Hepatocyte (in vitro differentiated cells): ENCODE data around the gene NRG3. TPM values are rescaled to one million over a fixed set of nuclear protein-coding genes. Genes with fewer than 3 reads are reported as not detected.
A peak's percentile ranks its signal among the peaks of the same experiment; 100 is the strongest.

Source experiments
- DNase-seq: peaks from one replicate; pipeline ENCODE4 v3.0.0-alpha.2; 2016; ENCODE audit warnings: low spot score
- H2AFZ ChIP-seq: fragments of 200-600 bp; sonication (generic); 2 replicates; pipeline ENCODE4 v1.6.0; 2016; ENCODE audit warnings: antibody characterized with exemption, mild to moderate bottlenecking
- H3K27ac ChIP-seq: fragments of 200-600 bp; sonication (generic); 2 replicates; pipeline ENCODE4 v1.5.1; 2016; ENCODE audit warnings: mild to moderate bottlenecking
- H3K27me3 ChIP-seq: fragments of 200-600 bp; sonication (generic); 2 replicates; pipeline ENCODE4 v1.6.1; 2016
- H3K36me3 ChIP-seq: fragments of 200-600 bp; sonication (generic); replicated peaks from 2 replicates; pipeline ENCODE4 v1.5.1; 2016; ENCODE audit warnings: low read depth; ENCODE audit not compliant: insufficient read depth
- H3K4me1 ChIP-seq: fragments of 200-600 bp; sonication (generic); 2 replicates; pipeline ENCODE4 v1.5.1; 2016; ENCODE audit warnings: mild to moderate bottlenecking, moderate library complexity; ENCODE audit not compliant: insufficient read depth
- H3K4me2 ChIP-seq: fragments of 200-600 bp; sonication (generic); 2 replicates; pipeline ENCODE4 v1.6.0; 2016
- H3K4me3 ChIP-seq: fragments of 200-600 bp; sonication (generic); 2 replicates; pipeline ENCODE4 v1.5.1; 2016; ENCODE audit warnings: mild to moderate bottlenecking
- H3K79me2 ChIP-seq: fragments of 200-600 bp; sonication (generic); 2 replicates; pipeline ENCODE4 v1.6.0; 2017; ENCODE audit warnings: mild to moderate bottlenecking
- H3K9me2 ChIP-seq: fragments of 200-600 bp; sonication (generic); replicated peaks from 2 replicates; pipeline ENCODE4 v1.6.0; 2017; ENCODE audit warnings: mild to moderate bottlenecking; ENCODE audit not compliant: insufficient read depth
- H3K9me3 ChIP-seq: fragments of 200-600 bp; sonication (generic); 2 replicates; pipeline ENCODE4 v1.5.1; 2016; ENCODE audit warnings: low read depth, mild to moderate bottlenecking
- H4K20me1 ChIP-seq: fragments of 200-600 bp; sonication (generic); 2 replicates; pipeline ENCODE4 v1.6.0; 2016; ENCODE audit warnings: mild to moderate bottlenecking; ENCODE audit not compliant: insufficient read depth, poor library complexity, severe bottlenecking
- EZH2 ChIP-seq: fragments of 200-600 bp; sonication (generic); IDR thresholded peaks from 2 replicates; pipeline ENCODE4 v1.6.1; 2016; ENCODE audit warnings: antibody characterized with exemption, mild to moderate bottlenecking, borderline replicate concordance
- EZH2phosphoT487 ChIP-seq: fragments of 200-600 bp; sonication (generic); IDR thresholded peaks from one replicate; pipeline ENCODE4 v1.6.1; 2018; ENCODE audit warnings: antibody characterized with exemption, mild to moderate bottlenecking, low read depth, moderate library complexity; ENCODE audit not compliant: unreplicated experiment, severe bottlenecking
- WGBS: methylation state at CpG from one replicate; pipeline ENCODE4 v1.1.6; 2016; ENCODE audit warnings: low lambda C conversion rate; ENCODE audit errors: missing lambda C conversion rate; 5-methylcytosine and 5-hydroxymethylcytosine counted together
- polyA plus RNA-seq: library from polyadenylated mRNA; unstranded; fragments of >200 nt; fragmentation: Nextera tagmentation; extraction: Ambion mirVana; gene quantifications from 2 replicates; pipeline ENCODE4 v1.2.1, GENCODE V29; 2016
- total RNA-seq: library from RNA; depleted of rRNA; stranded (reverse); fragments of >200 nt; gene quantifications from 2 replicates; pipeline ENCODE4 v1.2.3, GENCODE V29; 2014
- TF ChIP-seq, protein P1 (sequence below): fragments of 200-600 bp; sonication (generic); IDR thresholded peaks from 2 replicates; pipeline ENCODE4 v1.5.1; 2016; ENCODE audit warnings: antibody characterized with exemption, mild to moderate bottlenecking; ENCODE audit not compliant: poor library complexity

The NRG3 gene
- total and polyA plus RNA-seq, 2 experiments from 2014 or later = 0.57 to 2.0 TPM

GRCh38 chr10:82353381-82353780, 478.4 kb downstream of the NRG3 start:
- no peaks in the 10 kb centered on the region for H3K9me2 ChIP-seq
- H2AFZ ChIP-seq = no peak overlapping the region
- H4K20me1 ChIP-seq = no peaks in the 10 kb centered on the region
- 94% methylated on average over 3 of the region's 3 CpGs for WGBS
- no peaks in the 10 kb centered on the region for H3K36me3 ChIP-seq
- H3K27me3 ChIP-seq = no peaks in the 10 kb centered on the region
- no peak overlapping the region for H3K4me3 ChIP-seq
- H3K4me2 ChIP-seq = no peak overlapping the region
- no peak for DNase-seq
- no peaks in the 10 kb centered on the region for H3K9me3 ChIP-seq
- no peaks in the 10 kb centered on the region for H3K79me2 ChIP-seq
- no peak overlapping the region for H3K27ac ChIP-seq
- TF ChIP-seq, protein P1, sequence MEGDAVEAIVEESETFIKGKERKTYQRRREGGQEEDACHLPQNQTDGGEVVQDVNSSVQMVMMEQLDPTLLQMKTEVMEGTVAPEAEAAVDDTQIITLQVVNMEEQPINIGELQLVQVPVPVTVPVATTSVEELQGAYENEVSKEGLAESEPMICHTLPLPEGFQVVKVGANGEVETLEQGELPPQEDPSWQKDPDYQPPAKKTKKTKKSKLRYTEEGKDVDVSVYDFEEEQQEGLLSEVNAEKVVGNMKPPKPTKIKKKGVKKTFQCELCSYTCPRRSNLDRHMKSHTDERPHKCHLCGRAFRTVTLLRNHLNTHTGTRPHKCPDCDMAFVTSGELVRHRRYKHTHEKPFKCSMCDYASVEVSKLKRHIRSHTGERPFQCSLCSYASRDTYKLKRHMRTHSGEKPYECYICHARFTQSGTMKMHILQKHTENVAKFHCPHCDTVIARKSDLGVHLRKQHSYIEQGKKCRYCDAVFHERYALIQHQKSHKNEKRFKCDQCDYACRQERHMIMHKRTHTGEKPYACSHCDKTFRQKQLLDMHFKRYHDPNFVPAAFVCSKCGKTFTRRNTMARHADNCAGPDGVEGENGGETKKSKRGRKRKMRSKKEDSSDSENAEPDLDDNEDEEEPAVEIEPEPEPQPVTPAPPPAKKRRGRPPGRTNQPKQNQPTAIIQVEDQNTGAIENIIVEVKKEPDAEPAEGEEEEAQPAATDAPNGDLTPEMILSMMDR = no peak
- no peak for TF ChIP-seq EZH2
- TF ChIP-seq EZH2phosphoT487 = no peak
- H3K4me1 ChIP-seq = no peaks in the 10 kb centered on the region

DNA sequence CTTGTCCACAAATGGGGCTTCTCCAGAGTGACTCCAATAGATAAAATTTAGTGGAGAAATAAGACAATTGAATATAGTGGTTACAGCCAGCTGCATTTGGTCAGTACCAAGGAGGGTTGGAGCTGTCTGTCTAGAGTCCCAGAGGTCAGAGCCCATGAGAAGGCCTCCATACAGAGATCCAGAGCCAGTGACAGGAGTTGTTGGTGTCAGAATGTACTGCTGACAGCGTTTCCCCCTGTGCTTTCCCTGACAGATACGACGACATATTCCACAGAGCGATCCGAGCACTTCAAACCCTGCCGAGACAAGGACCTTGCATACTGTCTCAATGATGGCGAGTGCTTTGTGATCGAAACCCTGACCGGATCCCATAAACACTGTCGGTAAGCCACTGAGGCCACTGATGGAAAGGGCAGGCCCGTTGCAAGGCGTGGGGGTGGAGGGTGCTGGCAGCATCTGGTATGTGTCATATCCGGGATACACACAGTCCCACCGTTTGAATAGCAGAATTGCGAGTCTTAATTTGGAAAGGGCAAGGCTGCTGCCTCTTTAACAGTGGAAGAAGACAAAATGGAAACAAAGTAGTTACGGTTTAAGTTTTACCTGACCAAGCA, 483.6 kb downstream of the NRG3 start:
- H3K79me2 ChIP-seq = no peaks in the 10 kb centered on the region
- H3K9me3 ChIP-seq = no peaks in the 10 kb centered on the region
- no peak overlapping the region for H3K4me3 ChIP-seq
- TF ChIP-seq EZH2phosphoT487 = no peak
- TF ChIP-seq, protein P1 = no peak
- no peaks in the 10 kb centered on the region for H3K4me1 ChIP-seq
- H3K27me3 ChIP-seq = no peaks in the 10 kb centered on the region
- DNase-seq = no peak
- no peaks in the 10 kb centered on the region for H3K9me2 ChIP-seq
- no peaks in the 10 kb centered on the region for H3K36me3 ChIP-seq
- H4K20me1 ChIP-seq = no peaks in the 10 kb centered on the region
- peak overlapping the region; percentile 28 for H3K4me2 ChIP-seq
- WGBS = 52% methylated on average over 16 of the region's 16 CpGs
- no peak overlapping the region for H3K27ac ChIP-seq
- no peak overlapping the region for H2AFZ ChIP-seq

DNA sequence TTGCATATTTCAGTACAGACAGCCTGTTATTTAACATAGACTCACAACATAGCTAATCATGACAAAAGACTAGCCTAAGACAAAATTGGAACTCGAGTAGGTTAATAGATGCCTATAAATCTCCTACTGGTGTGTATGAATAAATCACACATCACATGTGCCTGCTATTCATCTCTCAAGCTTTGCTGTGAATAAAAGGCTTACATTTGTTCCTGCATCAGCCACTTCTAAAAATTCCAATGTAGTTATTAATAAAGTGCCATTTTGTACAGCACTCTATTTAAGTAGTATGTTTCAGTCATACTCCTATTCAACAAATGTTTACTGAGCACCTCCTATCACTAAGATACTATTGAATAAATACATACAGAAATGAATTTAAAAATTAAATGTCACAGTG, 486.3 kb downstream of the NRG3 start:
- Histone ChIP-seq H3K9me2 (no peaks in the 10 kb centered on the region), H2AFZ (no peak overlapping the region), H4K20me1 (no peaks in the 10 kb centered on the region), H3K27me3 (no peaks in the 10 kb centered on the region), H3K9me3 (no peaks in the 10 kb centered on the region), H3K4me3 (no peak overlapping the region), H3K27ac (no peak overlapping the region), H3K36me3 (no peaks in the 10 kb centered on the region), H3K4me2 (no peak overlapping the region), H3K79me2 (no peaks in the 10 kb centered on the region), H3K4me1 (no peaks in the 10 kb centered on the region)
- TF ChIP-seq EZH2phosphoT487 (no peak), EZH2 (no peak)
- TF ChIP-seq, protein P1 = no peak
- WGBS = 83% methylated on average over 1 of the region's 1 CpG
- DNase-seq = no peak
